Parathyroid adenoma (tissue), 2 donors: ENCODE results near the gene ACTR8.
A peak's percentile ranks its signal among the peaks of the same experiment; 100 is the strongest.

Source experiments
- H2AFZ ChIP-seq: fragments of 300-600 bp; sonication (generic); one replicate; pipeline ENCODE4 v1.7.0; 2017; ENCODE audit warnings: antibody characterized with exemption, mild to moderate bottlenecking
- H3K27ac ChIP-seq: fragments of 300-600 bp; sonication (generic); one replicate; pipeline ENCODE4 v1.7.0; 2017
- H3K27me3 ChIP-seq: fragments of 300-600 bp; sonication (generic); one replicate; pipeline ENCODE4 v1.7.0; 2017; ENCODE audit warnings: low read length; ENCODE audit not compliant: control insufficient read depth, insufficient read depth
- H3K36me3 ChIP-seq: fragments of 300-600 bp; sonication (generic); one replicate; pipeline ENCODE4 v1.7.0; 2017; ENCODE audit warnings: low read length; ENCODE audit not compliant: control insufficient read depth, insufficient read depth
- H3K4me1 ChIP-seq: fragments of 300-600 bp; sonication (generic); one replicate; pipeline ENCODE4 v1.7.0; 2017; ENCODE audit warnings: control low read depth
- H3K4me2 ChIP-seq: fragments of 300-600 bp; sonication (generic); one replicate; pipeline ENCODE4 v1.7.0; 2017; ENCODE audit warnings: low read length
- H3K4me3 ChIP-seq: fragments of 300-600 bp; sonication (generic); one replicate; pipeline ENCODE4 v1.7.0; 2017; ENCODE audit warnings: low read depth, low read length
- H3K79me2 ChIP-seq: fragments of 300-600 bp; sonication (generic); one replicate; pipeline ENCODE4 v1.7.0; 2017; ENCODE audit warnings: control low read depth
- H3K9ac ChIP-seq: fragments of 300-600 bp; sonication (generic); one replicate; pipeline ENCODE4 v1.7.0; 2017; ENCODE audit warnings: mild to moderate bottlenecking
- H3K9me3 ChIP-seq: fragments of 300-600 bp; sonication (generic); one replicate; pipeline ENCODE4 v1.7.0; 2017; ENCODE audit warnings: low read length; ENCODE audit not compliant: control insufficient read depth
- TF ChIP-seq, protein P1 (sequence below): fragments of 300-600 bp; sonication (generic); IDR thresholded peaks from one replicate; pipeline ENCODE4 v1.7.0; 2017; ENCODE audit warnings: antibody characterized with exemption, mild to moderate bottlenecking
- donor health status: primary hyperparathyroidism.

Gene ACTR8

DNA sequence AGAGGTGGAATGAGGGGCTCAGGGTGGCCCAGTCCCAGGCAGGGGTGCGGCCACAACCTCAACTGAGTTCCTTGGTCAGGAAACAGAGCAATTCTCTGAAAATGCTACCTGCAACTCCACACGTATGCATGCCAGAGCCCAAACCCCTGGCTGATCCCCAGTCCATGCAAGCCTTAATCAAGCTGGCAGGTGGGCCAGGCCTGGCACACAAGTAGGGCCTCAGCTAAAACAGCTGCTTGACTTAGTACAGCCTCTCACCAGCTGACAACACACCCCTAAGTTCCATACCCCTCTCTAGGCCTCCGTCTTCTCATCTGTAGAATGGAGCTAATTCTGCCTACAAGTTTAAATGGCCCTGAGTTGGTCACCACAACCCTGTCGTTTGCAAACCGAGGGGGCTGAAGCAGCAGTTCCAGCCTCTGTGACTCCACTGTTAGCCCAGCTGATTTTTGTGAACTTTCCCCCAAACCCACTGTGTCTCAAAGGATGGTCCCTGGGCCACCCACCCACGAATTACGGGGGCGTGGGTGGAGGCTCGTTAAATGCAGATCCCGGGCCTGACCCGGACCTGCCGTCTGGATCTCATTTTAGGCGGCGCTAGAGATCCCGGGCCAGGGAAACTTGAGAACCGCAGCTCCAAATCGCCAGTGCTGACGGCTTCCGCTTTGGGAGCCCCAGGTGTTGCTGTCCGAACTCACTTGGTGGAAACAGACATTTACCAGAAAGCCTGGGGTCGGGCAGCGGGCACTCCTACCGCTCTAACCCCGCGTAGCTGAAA lies 36.7 kb downstream of the ACTR8 start:
- Histone ChIP-seq H3K27me3 (no peaks in the 10 kb centered on the region), H3K4me2 (peak overlapping the region; percentile 86), H3K36me3 (no peaks in the 10 kb centered on the region), H3K4me1 (peaks cover 16% of the 10 kb centered on the region), H3K27ac (peak overlapping the region; percentile 73), H2AFZ (peak overlapping the region; percentile 90), H3K4me3 (peak overlapping the region; percentile 65), H3K9me3 (no peaks in the 10 kb centered on the region), H3K79me2 (no peaks in the 10 kb centered on the region), H3K9ac (peak overlapping the region; percentile 79)
- TF ChIP-seq, protein P1, sequence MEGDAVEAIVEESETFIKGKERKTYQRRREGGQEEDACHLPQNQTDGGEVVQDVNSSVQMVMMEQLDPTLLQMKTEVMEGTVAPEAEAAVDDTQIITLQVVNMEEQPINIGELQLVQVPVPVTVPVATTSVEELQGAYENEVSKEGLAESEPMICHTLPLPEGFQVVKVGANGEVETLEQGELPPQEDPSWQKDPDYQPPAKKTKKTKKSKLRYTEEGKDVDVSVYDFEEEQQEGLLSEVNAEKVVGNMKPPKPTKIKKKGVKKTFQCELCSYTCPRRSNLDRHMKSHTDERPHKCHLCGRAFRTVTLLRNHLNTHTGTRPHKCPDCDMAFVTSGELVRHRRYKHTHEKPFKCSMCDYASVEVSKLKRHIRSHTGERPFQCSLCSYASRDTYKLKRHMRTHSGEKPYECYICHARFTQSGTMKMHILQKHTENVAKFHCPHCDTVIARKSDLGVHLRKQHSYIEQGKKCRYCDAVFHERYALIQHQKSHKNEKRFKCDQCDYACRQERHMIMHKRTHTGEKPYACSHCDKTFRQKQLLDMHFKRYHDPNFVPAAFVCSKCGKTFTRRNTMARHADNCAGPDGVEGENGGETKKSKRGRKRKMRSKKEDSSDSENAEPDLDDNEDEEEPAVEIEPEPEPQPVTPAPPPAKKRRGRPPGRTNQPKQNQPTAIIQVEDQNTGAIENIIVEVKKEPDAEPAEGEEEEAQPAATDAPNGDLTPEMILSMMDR, result peak; percentile 46

DNA sequence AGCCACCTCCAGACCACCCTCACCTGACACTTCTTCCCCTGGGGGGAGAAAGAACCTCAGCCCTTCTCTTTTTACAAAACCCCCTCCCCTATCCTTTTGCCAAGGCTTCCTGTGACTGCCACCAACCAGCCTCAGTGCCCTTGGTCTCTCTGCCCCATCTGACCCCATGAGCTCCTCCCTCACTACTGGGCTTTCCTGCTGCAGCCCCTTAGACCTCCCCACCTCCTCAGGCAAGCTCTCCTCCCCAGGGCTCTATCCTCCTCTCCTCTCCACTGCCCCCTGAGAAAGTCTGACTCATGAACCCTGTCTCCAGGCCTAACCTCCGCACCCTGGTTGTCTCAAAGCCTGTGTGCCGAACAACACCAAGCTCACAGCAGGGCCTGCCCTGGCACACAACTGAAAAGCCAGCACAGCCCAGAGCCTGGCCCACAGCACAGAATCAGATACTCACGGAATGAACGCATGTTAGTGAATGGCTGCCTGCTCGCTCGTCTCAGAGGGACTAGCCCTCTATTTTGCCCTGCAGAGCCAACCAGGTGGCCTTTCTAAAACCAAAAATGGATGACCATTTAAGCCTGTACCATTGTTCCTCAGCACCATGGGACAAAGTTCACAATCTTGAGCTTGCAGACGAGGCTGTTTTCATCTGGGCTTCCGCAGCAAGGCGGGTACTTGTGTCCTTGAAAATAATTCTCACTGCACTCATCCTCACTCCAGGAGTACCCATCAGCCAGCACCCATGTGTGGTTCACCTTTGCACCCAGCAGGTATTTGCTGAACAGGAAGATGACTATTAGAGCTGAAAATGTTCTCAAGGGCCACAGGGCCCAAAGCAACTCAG lies 37.5 kb downstream of the ACTR8 start:
- H3K79me2 ChIP-seq, result no peaks in the 10 kb centered on the region
- H3K27ac ChIP-seq, result peak overlapping the region; percentile 73
- H2AFZ ChIP-seq, result peak overlapping the region; percentile 90
- no peaks in the 10 kb centered on the region for H3K36me3 ChIP-seq
- no peak overlapping the region for H3K9ac ChIP-seq
- H3K9me3 ChIP-seq, result no peaks in the 10 kb centered on the region
- H3K4me1 ChIP-seq, result peaks cover 16% of the 10 kb centered on the region
- TF ChIP-seq, protein P1, result no peak
- no peak overlapping the region for H3K4me2 ChIP-seq
- H3K27me3 ChIP-seq, result no peaks in the 10 kb centered on the region
- no peak overlapping the region for H3K4me3 ChIP-seq

DNA sequence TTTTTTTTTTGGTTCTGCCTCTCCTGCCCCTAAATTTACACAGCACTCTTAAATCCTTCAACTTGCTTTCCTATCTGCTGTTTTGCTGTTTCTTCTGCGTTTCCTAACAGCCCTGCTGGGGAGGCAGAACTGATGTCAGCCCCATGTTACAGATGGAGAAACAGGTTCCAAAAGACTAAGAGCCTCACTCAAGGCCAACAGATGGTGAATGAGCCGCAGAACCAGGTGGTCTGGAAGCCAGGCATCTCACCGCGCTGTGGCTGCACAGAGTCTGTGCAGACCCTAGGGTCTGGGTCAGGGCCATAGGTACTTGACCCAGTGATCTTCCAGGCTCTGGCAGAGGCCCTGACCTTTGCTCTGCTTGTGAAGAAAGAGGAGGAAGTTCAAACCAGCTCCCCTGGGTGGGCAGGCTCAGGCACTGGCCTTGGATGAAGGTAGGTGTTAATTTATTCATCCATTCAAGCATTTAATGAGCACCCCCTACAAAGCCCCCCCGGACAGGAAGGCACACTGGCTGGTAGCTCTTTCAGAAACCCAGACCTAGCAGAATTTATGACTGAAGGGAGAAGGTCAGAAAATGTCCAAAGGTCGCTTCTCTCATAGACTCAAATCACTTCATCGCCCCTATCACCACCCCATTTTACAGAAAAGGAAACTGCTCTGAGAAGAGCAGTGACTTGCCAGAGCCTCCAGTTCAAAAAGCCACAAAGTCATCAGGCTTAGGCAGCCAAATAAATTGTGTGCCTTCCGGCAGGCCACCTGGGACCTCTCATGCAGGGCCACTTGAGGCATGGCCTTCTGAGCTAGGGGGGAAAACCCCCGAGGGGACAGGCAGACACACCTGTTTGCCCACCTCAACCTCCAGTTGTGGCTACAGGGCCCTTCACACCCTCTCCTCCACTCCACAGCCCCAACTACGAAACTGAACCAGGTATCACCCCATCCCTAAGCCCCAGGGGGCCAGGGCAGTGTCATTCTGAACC lies 38.5 kb downstream of the ACTR8 start:
- Histone ChIP-seq H3K4me3 (no peak overlapping the region), H3K27me3 (no peaks in the 10 kb centered on the region), H3K4me1 (peaks cover 16% of the 10 kb centered on the region), H3K79me2 (no peaks in the 10 kb centered on the region), H3K9me3 (no peaks in the 10 kb centered on the region), H3K27ac (peak overlapping the region; percentile 53), H3K9ac (no peak overlapping the region), H3K36me3 (no peaks in the 10 kb centered on the region), H2AFZ (peak overlapping the region; percentile 28), H3K4me2 (no peak overlapping the region)
- TF ChIP-seq, protein P1, result no peak

DNA sequence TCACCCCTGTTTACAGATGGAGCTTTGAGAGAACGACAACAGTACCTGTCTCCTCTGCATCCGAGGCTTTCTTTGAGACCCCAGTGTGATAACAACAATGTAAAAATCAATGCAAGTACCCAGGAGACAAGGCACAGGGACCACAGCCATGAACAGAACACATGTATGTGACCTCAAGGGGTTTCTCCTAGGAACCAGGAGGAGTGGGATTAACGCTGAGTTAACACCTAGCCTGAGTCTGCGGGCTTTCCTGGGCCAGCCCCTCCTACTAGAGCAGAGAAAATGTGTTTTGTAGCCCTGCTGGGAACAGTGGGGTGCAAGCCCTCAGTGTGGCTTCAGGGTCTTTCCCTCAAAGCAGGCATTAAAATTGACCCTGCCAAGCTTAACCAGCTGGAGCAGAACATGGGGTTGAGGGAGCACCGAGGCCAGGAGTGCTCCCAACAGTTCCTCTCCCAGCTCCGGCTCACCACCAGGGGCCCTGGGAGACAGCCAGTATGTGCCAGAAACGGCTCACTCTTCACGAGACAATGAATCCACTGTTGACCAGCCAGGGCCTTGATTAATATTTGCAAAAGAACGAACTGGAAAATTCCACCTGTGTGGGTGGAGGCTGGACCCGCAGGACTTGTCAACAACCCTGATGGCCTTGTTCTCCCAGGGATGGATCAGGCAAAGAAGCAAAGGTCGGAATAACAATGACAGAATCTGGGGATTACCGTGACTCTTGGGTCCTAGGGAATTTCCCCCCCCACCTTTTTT lies 39.3 kb downstream of the ACTR8 start:
- peaks cover 16% of the 10 kb centered on the region for H3K4me1 ChIP-seq
- no peak overlapping the region for H3K4me3 ChIP-seq
- H3K4me2 ChIP-seq, result no peak overlapping the region
- H3K9ac ChIP-seq, result no peak overlapping the region
- H3K36me3 ChIP-seq, result no peaks in the 10 kb centered on the region
- peak overlapping the region; percentile 28 for H2AFZ ChIP-seq
- TF ChIP-seq, protein P1, result peak; percentile 34
- H3K9me3 ChIP-seq, result no peaks in the 10 kb centered on the region
- H3K27ac ChIP-seq, result peak overlapping the region; percentile 53
- no peaks in the 10 kb centered on the region for H3K79me2 ChIP-seq
- no peaks in the 10 kb centered on the region for H3K27me3 ChIP-seq
